ENCODE results near the gene TSR2. TPM values are rescaled to one million over a fixed set of nuclear protein-coding genes. Genes with fewer than 3 reads are reported as not detected.

TSR2 gene, protein sequence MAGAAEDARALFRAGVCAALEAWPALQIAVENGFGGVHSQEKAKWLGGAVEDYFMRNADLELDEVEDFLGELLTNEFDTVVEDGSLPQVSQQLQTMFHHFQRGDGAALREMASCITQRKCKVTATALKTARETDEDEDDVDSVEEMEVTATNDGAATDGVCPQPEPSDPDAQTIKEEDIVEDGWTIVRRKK
- 31.6 and 35.5 TPM in 2 replicates for total RNA-seq (2016; rRNA removed; fragmentation: Illumina TruSeq; extraction: Trizol)
- 6.4 and 7.6 TPM in 2 replicates for total RNA-seq (2016; cell fraction: cytosol; rRNA removed; fragmentation: Illumina TruSeq; extraction: Trizol; ENCODE audit: low read depth)
- total RNA-seq (2016; cell fraction: insoluble cytoplasmic fraction; rRNA removed; fragmentation: Illumina TruSeq; extraction: Trizol), result 29.7 and 37.6 TPM in 2 replicates
- total RNA-seq (2016; cell fraction: membrane; rRNA removed; fragmentation: Illumina TruSeq; extraction: Trizol), result 15.9 and 18.8 TPM in 2 replicates
- 15.9 and 16.1 TPM in 2 replicates for total RNA-seq (2016; cell fraction: nucleus; rRNA removed; fragmentation: Illumina TruSeq; extraction: Trizol)
- polyA plus RNA-seq (2011; rRNA removed), result 9.5 and 10.9 TPM in 2 replicates
- 10.1 and 10.6 TPM in 2 replicates for polyA plus RNA-seq (2011; cell fraction: cytosol; rRNA removed)
- 7.3 and 7.7 TPM in 2 replicates for polyA plus RNA-seq (2011; cell fraction: nucleus; rRNA removed)
- 15.9 and 23.8 TPM in 2 replicates for polyA plus RNA-seq (2012)
- 8.3 TPM in 2 replicates for polyA plus RNA-seq (2016; cell fraction: cytosol; fragmentation: Illumina TruSeq; extraction: Trizol; ENCODE audit: low read depth)
- 40.4 and 41.1 TPM in 2 replicates for polyA plus RNA-seq (2016; cell fraction: insoluble cytoplasmic fraction; fragmentation: Illumina TruSeq; extraction: Trizol; ENCODE audit: low read depth)
- 16.0 and 17.7 TPM in 2 replicates for polyA plus RNA-seq (2016; cell fraction: membrane; fragmentation: Illumina TruSeq; extraction: Trizol; ENCODE audit: low read depth)
- polyA plus RNA-seq (2016; cell fraction: nucleus; fragmentation: Illumina TruSeq; extraction: Trizol; ENCODE audit: insufficient read depth, low read depth), result 34.8 and 35.1 TPM in 2 replicates
- polyA minus RNA-seq (2011; rRNA and poly(A)+ RNA removed; ENCODE audit: low replicate concordance), result 3.3 and 9.7 TPM in 2 replicates
- polyA minus RNA-seq (2011; cell fraction: cytosol; rRNA and poly(A)+ RNA removed), result 3.2 and 4.5 TPM in 2 replicates
- polyA minus RNA-seq (2011; cell fraction: nucleus; rRNA and poly(A)+ RNA removed), result 3.2 and 3.7 TPM in 2 replicates
- Bru-seq, nascent RNA, result percentile 83 among the genes with signal in this experiment
- percentile 91 among the genes with signal in this experiment for BruChase-seq, experiment 1, labeled RNA remaining after a 6-hour chase
- BruChase-seq, experiment 2, labeled RNA remaining after a 2-hour chase, result percentile 84 among the genes with signal in this experiment
- long read RNA-seq, experiment 1, transcript TSR2-201 (5 exons, 1,534 nt), result major isoform, 55 of 65 reads
- long read RNA-seq, experiment 1, partial matches to known transcripts, result 3 of 65 reads
- long read RNA-seq, experiment 1, other reads (novel, unspliced or antisense), result 7 of 65 reads
- long read RNA-seq, experiment 2, transcript TSR2-201 (5 exons, 1,534 nt), result major isoform, 15 of 28 reads
- long read RNA-seq, experiment 2, partial matches to known transcripts, result 0 of 28 reads
- long read RNA-seq, experiment 2, other reads (novel, unspliced or antisense), result 13 of 28 reads

DNA sequence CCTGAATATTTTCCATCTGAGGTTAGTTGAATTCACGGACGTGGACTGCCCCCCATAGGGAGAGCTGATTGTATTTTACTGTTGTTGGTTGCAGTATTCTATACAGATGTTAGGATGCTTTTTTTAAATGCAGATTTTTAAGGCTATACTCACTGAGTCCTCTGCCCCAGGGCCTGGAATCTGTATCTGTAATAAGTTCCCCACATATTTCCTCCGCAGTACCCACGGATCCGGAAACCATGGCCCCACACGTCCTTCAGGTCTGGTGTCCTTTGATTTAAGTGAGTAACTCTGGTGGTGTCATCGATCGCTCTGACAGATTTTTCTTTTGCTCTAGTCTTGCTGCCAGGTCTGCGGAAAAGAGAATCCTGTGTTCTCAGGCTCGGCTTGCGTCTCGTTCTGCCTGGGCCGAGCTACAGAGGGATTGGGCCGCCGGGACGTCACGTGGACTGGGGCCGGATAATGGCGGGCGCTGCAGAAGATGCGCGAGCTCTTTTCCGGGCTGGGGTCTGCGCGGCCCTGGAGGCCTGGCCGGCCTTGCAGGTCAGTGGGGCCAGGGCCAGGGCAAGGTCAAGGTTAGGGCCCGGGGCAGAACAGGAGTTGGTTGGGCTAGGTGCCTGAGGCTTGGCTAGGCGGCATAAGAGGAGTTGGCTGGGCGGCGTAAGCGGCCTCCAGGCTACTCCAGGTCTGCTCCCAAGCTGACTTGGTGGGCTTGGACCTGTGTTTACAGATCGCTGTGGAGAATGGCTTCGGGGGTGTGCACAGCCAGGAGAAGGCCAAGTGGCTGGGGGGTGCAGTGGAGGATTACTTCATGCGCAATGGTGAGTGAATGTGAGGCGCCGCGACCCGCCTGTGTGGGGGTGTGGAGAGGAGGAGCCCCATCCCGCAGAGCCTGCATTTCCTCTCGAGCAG, at the start of gene TSR2:
Gene TSR2, plus strand, starts transcription at position 445 of the 912 bp plus-strand sequence. Its CDS starts 18 bp downstream, at position 463.
- Histone ChIP-seq H2AFZ (ENCODE audit: low read length) (peak within 1 kb of the TSS; percentile 78), H3K4me3 (replicated peaks in 1 of 3; ENCODE audit: insufficient read depth in 1 of 3, low read depth in 2 of 3, low read length in 3 of 3) (peak within 1 kb of the TSS; percentile 77 to 90 (median 87)), H3K4me2 (ENCODE audit: low read depth, low read length) (peak within 1 kb of the TSS; percentile 78), H3K36me3 (replicated peaks in 1 of 2; ENCODE audit: control insufficient read depth in 1 of 2, insufficient read depth in 2 of 2, low read length in 2 of 2) (peaks cover 1 to 5% of the 10 kb centered on the region in 2 experiments; a peak in 3 of 5 replicates), H3K9ac (ENCODE audit: insufficient read depth, low read depth, low read length) (peak within 1 kb of the TSS; percentile 77), H3K9me3 (ENCODE audit: low read length) (no peaks in the 10 kb centered on the region), H3K27me3 (ENCODE audit: control insufficient read depth in 1 of 2, insufficient read depth in 2 of 2, low read length in 2 of 2) (no peaks in the 10 kb centered on the region; a peak in 1 of 5 replicates), H3K27ac (ENCODE audit: extremely low read length, insufficient read depth, low read length) (peak within 1 kb of the TSS; percentile 54), H3K4me1 (ENCODE audit: insufficient read depth, low read length) (peaks cover 15% of the 10 kb centered on the region), H4K20me1 (ENCODE audit: insufficient read depth, low read length) (no peaks in the 10 kb centered on the region), H3K79me2 (ENCODE audit: insufficient read depth, low read length) (peaks cover 26% of the 10 kb centered on the region)
- no TSS peak for BruUV-seq (replicated peaks)
- DNase-seq (ENCODE audit: low spot score) (peak; percentile 84), FAIRE-seq (peak; percentile 96), ATAC-seq (peak; percentile 97)
- ChIA-PET CTCF (ENCODE audit: low intra/inter-chr PET ratio, low total read pairs) (no interaction called here), POLR2A (interaction anchor here (1.0 to 1.3 kb wide), 5 partner anchors 13 to 395 kb away, joined by 3 to 7 read pairs (median 4); partner anchors contain the start of gene GNL3L)
- in situ Hi-C loops (cut with HindIII; ENCODE audit: extremely low pct_ligation_motif_present, low pct_unique_long_range_greater_than_20kb), result no loop called here
- WGBS (ENCODE audit: low lambda C conversion rate), result 0% methylated on average over 7 of the region's 40 CpGs
- intact Hi-C loops (cut with micrococcal nuclease; ENCODE audit: unreplicated experiment), result loop anchor here (1.0 to 2.0 kb wide), 3 partner anchors 45 to 257 kb away; partner anchors contain the start of gene FAM120C
- TF ChIP-seq NFYC (CRISPR knock-in tag; IDR thresholded peaks at IDR 0.05) (peak; percentile 82), SPEN (CRISPR knock-in tag; IDR thresholded peaks at IDR 0.05; ENCODE audit: low read depth) (peak; percentile 77), ZSCAN21 (CRISPR knock-in tag; IDR thresholded peaks at IDR 0.05; ENCODE audit: borderline replicate concordance) (no peak), CREB1 (IDR thresholded peaks at IDR 0.05) (peak; percentile 50; the same call in 1 of the 2 replicates), CREB1 (CRISPR knock-in tag; IDR thresholded peaks at IDR 0.05) (peak; percentile 43), AFF4 (CRISPR knock-in tag; IDR thresholded peaks at IDR 0.05) (no peak), ZNF788 (CRISPR knock-in tag; IDR thresholded peaks at IDR 0.05; ENCODE audit: borderline replicate concordance) (peak; percentile 54; the same call in 1 of the 2 replicates), TFE3 (CRISPR knock-in tag; IDR thresholded peaks at IDR 0.05) (peak; percentile 67), RAD51 (IDR thresholded peaks at IDR 0.05; ENCODE audit: borderline replicate concordance) (peak; percentile 49; the same call in 1 of the 2 replicates), SOX6 (IDR thresholded peaks at IDR 0.05) (no peak), SOX6 (CRISPR knock-in tag; IDR thresholded peaks at IDR 0.05) (peak; percentile 33; the same call in 1 of the 2 replicates)
